ENCODE measurements around the gene SUSD3. TPM values are rescaled to one million over a fixed set of nuclear protein-coding genes. Genes with fewer than 3 reads are reported as not detected.
A peak's percentile ranks its signal among the peaks of the same experiment; 100 is the strongest.

The SUSD3 gene
- total RNA-seq = 1 to 10 TPM; 2.8 to 6.4 (median 5.1) TPM

DNA sequence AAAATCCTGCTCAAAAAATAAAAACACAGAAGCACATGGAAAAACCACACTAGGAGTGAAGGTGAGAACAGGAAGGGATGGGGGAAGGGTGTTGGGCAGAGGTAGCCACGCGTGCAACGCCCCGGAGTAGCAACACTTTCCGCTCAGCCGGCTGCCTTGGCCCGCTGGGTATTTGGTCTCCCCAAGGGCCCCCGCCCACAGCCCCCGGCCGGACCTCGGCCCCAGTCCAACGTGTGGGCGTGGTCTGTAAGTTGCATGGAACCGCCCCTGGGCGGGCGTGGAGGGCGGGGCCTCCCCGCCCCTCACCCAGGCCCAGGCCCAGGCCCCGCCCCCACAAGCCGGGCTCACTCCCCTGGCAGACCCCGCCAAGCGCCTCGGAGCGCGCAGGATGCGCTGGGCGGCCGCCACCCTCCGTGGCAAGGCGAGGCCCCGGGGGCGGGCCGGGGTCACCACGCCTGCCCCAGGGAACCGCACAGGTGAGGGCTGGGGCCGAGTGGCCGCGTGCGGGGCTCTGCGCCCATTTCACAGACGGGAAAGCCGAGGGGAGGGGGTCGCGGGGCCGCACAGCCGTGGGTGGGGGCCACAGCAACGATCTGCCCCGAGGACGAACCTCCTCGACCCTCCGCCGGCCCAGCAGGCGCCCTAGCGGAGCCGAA, at the start of gene SUSD3:
SUSD3 (plus strand) TSS at position 347 of the 656 bp plus-strand sequence; CDS start at position 389, 42 bp downstream.
- Histone ChIP-seq H3K36me3 (no peaks in the 10 kb centered on the region), H3K27me3 (no peaks in the 10 kb centered on the region), H3K9me3 (no peaks in the 10 kb centered on the region), H3K27ac (peak within 1 kb of the TSS; percentile 14), H3K4me1 (peaks cover 21% of the 10 kb centered on the region), H3K4me3 (peak within 1 kb of the TSS; percentile 59)
- TF ChIP-seq EP300 (IDR thresholded peaks at IDR 0.05) = no peak
- TF ChIP-seq, protein P1, sequence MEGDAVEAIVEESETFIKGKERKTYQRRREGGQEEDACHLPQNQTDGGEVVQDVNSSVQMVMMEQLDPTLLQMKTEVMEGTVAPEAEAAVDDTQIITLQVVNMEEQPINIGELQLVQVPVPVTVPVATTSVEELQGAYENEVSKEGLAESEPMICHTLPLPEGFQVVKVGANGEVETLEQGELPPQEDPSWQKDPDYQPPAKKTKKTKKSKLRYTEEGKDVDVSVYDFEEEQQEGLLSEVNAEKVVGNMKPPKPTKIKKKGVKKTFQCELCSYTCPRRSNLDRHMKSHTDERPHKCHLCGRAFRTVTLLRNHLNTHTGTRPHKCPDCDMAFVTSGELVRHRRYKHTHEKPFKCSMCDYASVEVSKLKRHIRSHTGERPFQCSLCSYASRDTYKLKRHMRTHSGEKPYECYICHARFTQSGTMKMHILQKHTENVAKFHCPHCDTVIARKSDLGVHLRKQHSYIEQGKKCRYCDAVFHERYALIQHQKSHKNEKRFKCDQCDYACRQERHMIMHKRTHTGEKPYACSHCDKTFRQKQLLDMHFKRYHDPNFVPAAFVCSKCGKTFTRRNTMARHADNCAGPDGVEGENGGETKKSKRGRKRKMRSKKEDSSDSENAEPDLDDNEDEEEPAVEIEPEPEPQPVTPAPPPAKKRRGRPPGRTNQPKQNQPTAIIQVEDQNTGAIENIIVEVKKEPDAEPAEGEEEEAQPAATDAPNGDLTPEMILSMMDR (IDR thresholded peaks at IDR 0.05) = no peak
- DNase-seq (ENCODE audit: low spot score in 2 of 2) = peak in 1 of 2 donors; percentile 73
- 3% methylated on average over 16 of the region's 55 CpGs for WGBS

DNA sequence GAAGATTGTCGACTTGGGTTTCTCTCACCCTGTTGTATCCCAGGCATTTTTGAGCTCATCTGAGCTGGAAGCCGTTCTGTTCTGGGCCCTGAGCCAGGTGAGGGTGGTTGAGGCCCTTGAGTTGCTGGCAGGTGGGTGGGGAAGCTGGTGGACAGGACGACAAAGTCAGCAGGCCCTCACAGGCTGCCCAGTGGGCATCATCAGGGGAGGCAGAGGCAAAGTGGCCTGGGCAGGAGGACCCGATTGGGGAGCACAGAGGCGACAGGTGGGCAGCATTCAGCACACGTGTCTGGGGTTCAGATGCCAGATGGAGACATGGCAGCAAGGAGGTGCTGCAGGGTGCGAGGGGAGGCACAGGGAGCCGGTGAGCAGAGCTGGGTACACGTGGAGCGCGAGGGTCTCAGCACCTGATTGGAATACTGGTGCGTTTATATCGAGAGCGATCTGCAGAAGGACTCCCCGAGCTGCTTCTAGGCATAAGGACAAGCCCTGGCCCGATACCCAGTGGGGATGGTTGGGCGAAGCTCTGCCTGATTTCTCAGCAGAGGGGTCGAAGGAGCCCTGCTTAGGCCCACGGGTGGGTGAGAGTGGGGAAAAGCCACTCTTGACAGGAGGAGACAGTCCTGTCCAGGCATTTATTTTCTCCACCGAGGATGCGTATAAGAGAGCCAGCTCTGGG, 49.0 kb upstream of the SUSD3 start:
- no peaks in the 10 kb centered on the region for H3K4me1 ChIP-seq
- H3K9me3 ChIP-seq = no peaks in the 10 kb centered on the region
- TF ChIP-seq EP300 (IDR thresholded peaks at IDR 0.05) (no peak), POLR2A (IDR thresholded peaks at IDR 0.05) (no peak), POLR2AphosphoS5 (IDR thresholded peaks at IDR 0.05) (no peak)
- TF ChIP-seq, protein P1 (IDR thresholded peaks at IDR 0.05) = no peak
- 88% methylated on average over 21 of the region's 21 CpGs for whole genome bisulfite sequencing
- peaks cover 7% of the 10 kb centered on the region for H3K36me3 ChIP-seq
- no peaks in the 10 kb centered on the region for H3K27me3 ChIP-seq
- H3K27ac ChIP-seq = no peak overlapping the region
- no peak overlapping the region for H3K4me3 ChIP-seq
- DNase-seq (ENCODE audit: low spot score in 2 of 2) = peak in 1 of 2 donors; percentile 57

DNA sequence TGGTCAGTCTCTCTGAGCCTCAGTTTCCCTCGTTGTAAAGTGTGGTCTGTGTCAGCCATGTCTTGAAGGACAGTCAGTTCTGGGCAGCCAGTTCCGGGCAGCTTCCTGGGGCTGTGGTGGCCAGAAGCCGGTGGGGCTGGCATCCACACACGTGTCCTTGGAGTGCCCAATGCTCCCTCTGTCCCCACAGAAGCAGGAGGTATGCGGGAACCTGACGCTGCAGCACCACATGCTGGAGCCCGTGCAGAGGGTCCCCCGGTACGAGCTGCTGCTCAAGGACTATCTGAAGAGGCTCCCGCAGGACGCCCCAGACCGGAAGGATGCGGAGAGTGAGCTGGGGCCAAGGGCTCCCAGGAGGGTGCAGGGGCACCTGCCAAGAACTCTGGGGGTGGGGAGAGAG, 48.4 kb upstream of the SUSD3 start:
- Histone ChIP-seq H3K36me3 (peaks cover 7% of the 10 kb centered on the region), H3K4me1 (no peaks in the 10 kb centered on the region), H3K9me3 (no peaks in the 10 kb centered on the region), H3K27me3 (no peaks in the 10 kb centered on the region), H3K4me3 (no peak overlapping the region), H3K27ac (no peak overlapping the region)
- WGBS = 87% methylated on average over 12 of the region's 13 CpGs
- TF ChIP-seq, protein P1 (IDR thresholded peaks at IDR 0.05) = no peak
- TF ChIP-seq POLR2A (IDR thresholded peaks at IDR 0.05) (no peak), EP300 (IDR thresholded peaks at IDR 0.05) (no peak), POLR2AphosphoS5 (IDR thresholded peaks at IDR 0.05) (no peak)
- DNase-seq (ENCODE audit: low spot score in 2 of 2) = peak in 1 of 2 donors; percentile 73

DNA sequence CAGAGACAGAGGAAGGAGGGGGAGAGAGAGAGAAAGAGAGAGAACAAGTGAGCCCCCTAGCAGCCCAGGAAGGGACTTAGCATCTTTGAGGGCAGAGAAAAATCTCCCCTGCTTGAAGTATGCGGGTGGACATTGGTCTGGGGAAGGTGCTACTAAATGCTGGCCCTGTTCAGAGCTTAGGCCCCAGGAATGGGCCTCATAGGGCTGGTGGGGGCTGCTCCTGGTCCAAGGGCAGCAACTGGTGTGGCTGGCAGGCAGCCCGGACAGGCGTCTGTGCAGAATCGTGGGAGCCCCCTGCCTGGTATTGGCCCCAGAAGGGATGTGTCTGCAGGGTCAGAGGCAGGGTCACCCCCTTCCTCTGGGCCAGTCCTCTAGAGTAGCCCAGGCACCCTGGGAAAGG, 47.8 kb upstream of the SUSD3 start:
- WGBS = 95% methylated on average over 2 of the region's 4 CpGs
- H3K36me3 ChIP-seq = peaks cover 7% of the 10 kb centered on the region

DNA sequence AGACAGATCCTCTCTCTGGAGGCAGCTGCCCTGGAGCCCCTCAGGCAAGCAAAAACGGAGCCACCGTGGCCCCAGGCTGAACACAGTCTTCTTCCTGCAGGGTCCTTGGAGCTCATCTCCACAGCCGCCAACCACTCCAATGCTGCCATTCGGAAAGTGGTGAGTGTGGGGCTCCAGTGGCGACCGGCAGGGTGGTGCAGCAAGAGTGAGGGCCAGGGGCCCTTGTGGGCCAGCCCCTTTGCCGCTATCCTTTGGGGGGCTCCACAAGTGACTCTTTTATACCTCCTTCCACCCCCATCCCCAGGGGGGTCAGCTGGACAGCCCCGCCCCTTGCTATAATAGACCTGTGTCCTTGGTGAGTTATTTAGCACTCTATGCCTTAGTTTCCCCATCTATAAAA, 47.4 kb upstream of the SUSD3 start:
- peak in 1 of 2 donors; percentile 44 for DNase-seq (ENCODE audit: low spot score in 2 of 2)

More for the DNA sequence above, 47.8 kb upstream of the SUSD3 start:
- Histone ChIP-seq H3K27me3 (no peaks in the 10 kb centered on the region), H3K4me3 (no peak overlapping the region), H3K4me1 (no peaks in the 10 kb centered on the region), H3K27ac (no peak overlapping the region), H3K9me3 (no peaks in the 10 kb centered on the region)
- TF ChIP-seq EP300 (IDR thresholded peaks at IDR 0.05) (no peak), POLR2A (IDR thresholded peaks at IDR 0.05) (no peak), POLR2AphosphoS5 (IDR thresholded peaks at IDR 0.05) (no peak)
- TF ChIP-seq, protein P1 (IDR thresholded peaks at IDR 0.05) = no peak
- peak in 1 of 2 donors; percentile 65 for DNase-seq (ENCODE audit: low spot score in 2 of 2)

More for the DNA sequence above, 47.4 kb upstream of the SUSD3 start:
- Histone ChIP-seq H3K36me3 (peaks cover 7% of the 10 kb centered on the region), H3K27me3 (no peaks in the 10 kb centered on the region), H3K4me3 (no peak overlapping the region), H3K4me1 (no peaks in the 10 kb centered on the region), H3K9me3 (no peaks in the 10 kb centered on the region), H3K27ac (no peak overlapping the region)
- WGBS = 94% methylated on average over 5 of the region's 8 CpGs
- TF ChIP-seq POLR2AphosphoS5 (IDR thresholded peaks at IDR 0.05) = no peak
- no peak for TF ChIP-seq POLR2A (IDR thresholded peaks at IDR 0.05)
- TF ChIP-seq EP300 (IDR thresholded peaks at IDR 0.05) = no peak
- TF ChIP-seq, protein P1 (IDR thresholded peaks at IDR 0.05) = no peak
